LoVo (cell line): ENCODE data around the gene ADPGK.
"Not testable (repeated sequence)": the region's sequence is repeated elsewhere in the genome, so short reads cannot be mapped to it uniquely, and the experiment has no call there.

Source experiments
- DNase-seq: peaks from one replicate; pipeline ENCODE4 v3.0.0-alpha.2; 2016; ENCODE audit warnings: low spot score

ADPGK gene

GRCh38 chr15:72749700-72750099, 33.9 kb downstream of the ADPGK start:
- no peak for DNase-seq

GRCh38 chr15:72740219-72740618, 43.3 kb downstream of the ADPGK start:
- no peak for DNase-seq

- DNase-seq: no peak
Observed at GRCh38 chr15:72737723-72738122, 45.8 kb downstream of the ADPGK start.

- no peak for DNase-seq
Observed at GRCh38 chr15:72737061-72737460, 46.5 kb downstream of the ADPGK start.

- no peak for DNase-seq
Observed at GRCh38 chr15:72735111-72735510, 48.4 kb downstream of the ADPGK start.

- no peak for DNase-seq
Observed at GRCh38 chr15:72733941-72734738, 49.4 kb downstream of the ADPGK start.

GRCh38 chr15:72732516-72732915, 51.0 kb downstream of the ADPGK start:
- DNase-seq: no peak

- DNase-seq: no peak
Observed at GRCh38 chr15:72732086-72732485, 51.5 kb downstream of the ADPGK start.

GRCh38 chr15:72728821-72729220, 54.7 kb downstream of the ADPGK start:
- DNase-seq: no peak

- not testable (repeated sequence) for DNase-seq
Observed at GRCh38 chr15:72728249-72728648, 55.3 kb downstream of the ADPGK start.

GRCh38 chr15:72727154-72727553, 56.4 kb downstream of the ADPGK start:
- DNase-seq: no peak

- not testable (repeated sequence) for DNase-seq
Observed at GRCh38 chr15:72725851-72726250, 57.7 kb downstream of the ADPGK start.

- DNase-seq: no peak
Observed at GRCh38 chr15:72725446-72725845, 58.1 kb downstream of the ADPGK start.

GRCh38 chr15:72724028-72724427, 59.5 kb downstream of the ADPGK start:
- no peak for DNase-seq

- peak; percentile 54 for DNase-seq
Observed at GRCh38 chr15:72722071-72722696, 61.4 kb downstream of the ADPGK start.

GRCh38 chr15:72708551-72709303, 74.8 kb downstream of the ADPGK start:
- DNase-seq: not testable (repeated sequence)

- no peak for DNase-seq
Observed at GRCh38 chr15:72706266-72706665, 77.3 kb downstream of the ADPGK start.
